Heart left ventricle (tissue), 13 donors: Measurements from ENCODE around the gene TMSB4X.

Experiments
- CTCF ChIP-seq, 12 donors: fragments of 200-600 bp; sonication (generic) in 4 of 12; IDR thresholded peaks; one replicate each; pipeline versions ENCODE4 v1.5.0 to v1.8.0; 2018 to 2022; ENCODE audit warnings: antibody characterized with exemption in 12 of 12, mild to moderate bottlenecking in 5 of 12
- POLR2A ChIP-seq, 2 donors: fragments of 450-650 bp; IDR thresholded peaks; one replicate each; pipeline ENCODE4 v1.6.1; 2017; ENCODE audit warnings: antibody characterized with exemption in 2 of 2, mild to moderate bottlenecking in 2 of 2, moderate library complexity in 2 of 2
- donor health status: ischemic (EF 13 %, LVEDD 7.1; RV severe dilation, severe dysfunction).
- donor health status: DM: no; HTN: yes; CAD: no.
- donor health status: DM: no; HTN: no; CAD: no.
- donor health status: ischemic (EF 25% LVEDD 6.9; RV normal size, moderate dysfunction).
- donor health status: ischemic (EF 25% LVEDD 5.7; RV mildly dilated, moderate dysfunction).
- donor health status: ischemic (EF 35%, LVEDD 5.7; RV mildly dilated, moderate dysfunction).
- donor health status: nonischemic (EF 11% LVEDD 7.7; RV severe dilation, severe dysfunction).
- donor health status: DM: yes; HTN: yes; CAD: no.
- donor health status: PGD.
- donor health status: ischemic (EF 29% LVEDD 5.4; RV normal size, mild dysfunction).
- donor health status: nonischemic (EF 23%, LVEDD 6.1; RV moderate dilation, normal function).

- no peak for TF ChIP-seq CTCF (IDR thresholded peaks at IDR 0.05)
- peak; percentile 60 to 98 for TF ChIP-seq POLR2A (IDR thresholded peaks at IDR 0.05)
Measured at GRCh38 chrX:12974796-12975669, at the start of gene TMSB4X.
